GM06990 (cell line): ENCODE results near the gene MAGEF1.

Experiments used
- DNase-seq: peaks from one replicate; pipeline ENCODE4 v3.0.0-alpha.2; 2011; ENCODE audit not compliant: insufficient read length; ENCODE audit errors: extremely low read depth
- H3K27me3 ChIP-seq: replicated peaks from 2 replicates; pipeline ENCODE4 v1.6.0; 2011; ENCODE audit warnings: low read length; ENCODE audit not compliant: control insufficient read depth, insufficient read depth
- H3K36me3 ChIP-seq: 2 replicates; pipeline ENCODE4 v1.5.1; 2011; ENCODE audit warnings: low read length; ENCODE audit not compliant: control insufficient read depth, insufficient read depth
- H3K4me3 ChIP-seq: replicated peaks from 2 replicates; pipeline ENCODE4 v1.5.1; 2011; ENCODE audit warnings: low read depth, mild to moderate bottlenecking, control low read depth, low read length
- CTCF ChIP-seq: IDR thresholded peaks from 2 replicates; pipeline ENCODE4 v1.5.1; 2011; ENCODE audit warnings: low read length, control low read depth, mild to moderate bottlenecking, inconsistent platforms; ENCODE audit not compliant: insufficient read depth, poor library complexity, severe bottlenecking

MAGEF1 gene

DNA sequence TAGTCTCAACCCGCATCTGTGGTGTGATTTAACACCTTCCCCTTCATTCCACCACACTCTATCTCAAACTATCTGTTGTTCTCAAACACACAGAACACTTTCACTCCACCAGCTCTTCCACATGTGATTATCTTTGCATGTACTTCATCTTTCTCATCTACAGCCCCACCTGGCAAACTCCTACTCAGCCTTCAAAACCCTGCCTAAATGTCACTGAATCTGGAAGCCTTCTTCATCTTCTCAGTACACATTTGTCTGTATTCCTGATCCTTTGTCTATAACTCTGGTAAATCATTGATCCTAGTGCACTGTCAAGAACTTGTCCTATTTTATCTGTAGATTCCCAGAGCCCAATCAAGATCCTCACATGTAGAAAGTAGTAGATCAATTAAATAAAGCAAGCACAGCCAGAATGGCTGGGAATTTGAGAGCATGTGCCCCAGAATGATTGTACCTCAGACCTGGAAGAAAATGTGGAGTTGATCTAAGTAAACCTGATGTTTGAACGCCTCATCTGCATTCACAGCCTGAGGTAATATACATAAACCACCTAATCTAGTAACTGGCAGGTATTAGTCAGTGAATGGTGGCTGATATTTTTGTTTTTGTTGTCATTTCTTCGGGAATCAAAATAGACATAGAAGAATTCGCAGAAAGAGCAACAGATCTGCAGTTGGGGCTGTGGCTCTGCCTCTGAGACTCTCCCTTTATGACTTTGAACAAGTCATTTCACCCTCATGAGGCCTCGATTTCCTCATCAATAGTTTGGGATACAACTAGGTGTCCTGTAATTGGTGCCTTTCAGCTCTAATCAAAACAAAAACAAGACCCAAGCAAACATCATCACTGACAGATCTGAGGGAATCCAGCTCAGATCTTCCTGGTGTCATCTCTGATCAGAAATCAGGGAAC lies 28.0 kb upstream of the MAGEF1 start:
- no peak for DNase-seq
- Histone ChIP-seq H3K27me3 (no peaks in the 10 kb centered on the region; the same call in none of the 2 replicates), H3K4me3 (no peak overlapping the region), H3K36me3 (no peaks in the 10 kb centered on the region)
- TF ChIP-seq CTCF, result no peak

DNA sequence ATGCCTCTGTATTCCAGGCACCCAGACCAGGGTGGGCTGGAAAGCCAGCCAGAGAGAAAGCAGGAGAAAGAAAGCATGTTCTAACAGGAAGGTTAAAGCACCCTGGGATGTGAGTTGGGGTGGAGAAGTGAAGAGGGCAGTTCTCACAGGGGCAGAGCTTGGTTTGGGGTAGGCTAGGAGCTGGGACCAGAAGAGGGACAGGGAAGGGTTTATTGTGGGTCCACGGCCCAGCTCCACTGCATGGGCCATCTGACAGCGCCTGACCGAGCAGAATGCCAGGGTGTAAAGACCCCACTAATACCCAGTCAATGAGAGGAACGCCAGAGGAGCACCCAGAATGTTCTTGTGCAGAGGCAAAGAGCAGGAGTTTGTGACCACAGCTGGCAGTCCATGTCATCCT lies 27.1 kb upstream of the MAGEF1 start:
- no peak overlapping the region for H3K4me3 ChIP-seq
- H3K27me3 ChIP-seq, result no peaks in the 10 kb centered on the region; the same call in none of the 2 replicates
- no peak for DNase-seq
- TF ChIP-seq CTCF, result no peak
- H3K36me3 ChIP-seq, result no peaks in the 10 kb centered on the region

GRCh38 chr3:184738506-184738890 lies 26.6 kb upstream of the MAGEF1 start:
- no peaks in the 10 kb centered on the region for H3K36me3 ChIP-seq
- no peak overlapping the region for H3K4me3 ChIP-seq
- no peak for TF ChIP-seq CTCF
- DNase-seq, result no peak
- H3K27me3 ChIP-seq, result no peaks in the 10 kb centered on the region; the same call in none of the 2 replicates

DNA sequence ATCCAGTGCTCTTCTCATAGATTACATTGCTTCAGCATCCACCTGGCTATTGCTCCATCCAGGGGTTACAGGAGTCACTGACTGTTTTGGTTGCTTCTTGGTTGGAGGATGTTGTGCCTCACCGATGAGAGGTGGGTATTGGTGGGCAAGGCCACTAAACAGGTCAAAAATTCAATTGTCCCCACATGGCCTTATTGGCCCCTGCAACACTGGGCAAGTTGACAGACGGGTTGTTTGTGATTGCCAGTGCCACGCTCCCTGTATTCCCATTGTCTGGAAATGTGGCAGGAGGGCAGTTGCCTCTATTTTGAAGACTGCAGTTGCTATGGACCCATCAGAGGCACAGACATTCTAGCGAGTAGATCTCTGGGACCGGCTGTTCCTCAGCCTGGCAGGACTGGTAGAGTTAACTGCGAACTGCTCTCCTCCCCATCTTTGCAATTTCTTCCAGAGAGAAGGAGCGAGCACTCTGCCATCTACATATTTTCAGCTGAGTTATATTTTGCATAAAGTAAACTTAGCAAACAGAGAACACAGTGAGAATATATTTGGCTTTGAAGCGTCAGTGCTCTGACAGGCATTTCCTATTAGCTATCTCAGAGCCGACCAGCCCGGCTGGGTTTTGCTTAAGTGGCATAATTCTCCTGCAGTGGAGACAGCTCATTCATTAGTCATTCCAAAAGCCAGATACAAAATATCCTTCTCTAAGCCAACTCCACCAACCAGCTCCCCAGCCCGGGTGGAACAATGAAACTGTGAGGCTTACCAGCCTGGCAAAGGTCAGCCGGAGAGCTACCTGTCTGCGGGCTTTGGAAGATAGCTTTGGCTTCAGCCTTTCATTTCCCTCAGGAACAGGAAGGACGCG lies 26.0 kb upstream of the MAGEF1 start:
- DNase-seq, result no peak
- TF ChIP-seq CTCF, result no peak
- H3K4me3 ChIP-seq, result no peak overlapping the region

DNA sequence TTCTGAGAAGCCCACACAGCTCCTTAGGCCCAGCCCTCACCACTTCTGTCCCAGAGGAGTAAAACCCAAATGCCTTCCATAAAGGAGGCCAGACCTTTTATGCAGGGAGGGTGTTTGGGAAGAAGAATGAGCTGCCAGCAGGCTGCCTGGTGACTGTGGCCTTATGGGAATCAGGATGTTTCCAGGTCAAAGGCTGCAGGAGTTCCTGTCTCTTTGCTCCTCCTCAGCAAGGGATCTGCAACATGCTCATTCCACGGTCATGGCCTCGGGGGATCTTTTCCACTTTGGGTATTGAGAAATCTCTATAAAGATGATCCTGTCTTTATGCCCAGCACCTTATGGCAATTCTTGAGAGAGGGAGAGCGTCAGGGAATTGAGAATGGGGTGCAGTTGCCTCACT lies 25.2 kb upstream of the MAGEF1 start:
- H3K27me3 ChIP-seq, result no peaks in the 10 kb centered on the region; the same call in none of the 2 replicates
- no peaks in the 10 kb centered on the region for H3K36me3 ChIP-seq
- H3K4me3 ChIP-seq, result no peak overlapping the region
- DNase-seq, result no peak
- no peak for TF ChIP-seq CTCF

More for the DNA sequence above, 26.0 kb upstream of the MAGEF1 start:
- no peaks in the 10 kb centered on the region for H3K36me3 ChIP-seq
- H3K27me3 ChIP-seq, result no peaks in the 10 kb centered on the region; the same call in none of the 2 replicates
